ENCODE results near the gene TMEM170B.

GRCh38 chr6:11490996-11491395 lies 46.6 kb upstream of the TMEM170B start:
- TF ChIP-seq CTCF (IDR thresholded peaks at IDR 0.05; ENCODE audit: insufficient read depth, low read length) (no peak), POLR2AphosphoS5 (IDR thresholded peaks at IDR 0.05; ENCODE audit: low read depth) (no peak), GABPA (IDR thresholded peaks at IDR 0.05; ENCODE audit: low read depth) (no peak)
